Neural progenitor cell (in vitro differentiated cells): ENCODE data around the gene BMERB1. TPM values are rescaled to one million over a fixed set of nuclear protein-coding genes. Genes with fewer than 3 reads are reported as not detected.

Experiments
- DNase-seq: peaks from one replicate; pipeline ENCODE4 v3.0.0-alpha.2; 2016; ENCODE audit warnings: low spot score
- H2AFZ ChIP-seq: fragments of 200-600 bp; sonication (generic); replicated peaks from 2 replicates; pipeline ENCODE4 v1.6.1; 2016; ENCODE audit warnings: antibody characterized with exemption
- H3F3A ChIP-seq: fragments of 200-600 bp; sonication (generic); 2 replicates; pipeline ENCODE4 v1.6.1; 2016; ENCODE audit warnings: antibody characterized with exemption, low read depth
- H3K27ac ChIP-seq: fragments of 200-600 bp; sonication (generic); 2 replicates; pipeline ENCODE4 v1.5.1; 2016; ENCODE audit warnings: mild to moderate bottlenecking
- H3K27me3 ChIP-seq: fragments of 200-600 bp; sonication (generic); 2 replicates; pipeline ENCODE4 v1.6.1; 2016; ENCODE audit warnings: mild to moderate bottlenecking, moderate library complexity
- H3K36me3 ChIP-seq: fragments of 200-600 bp; sonication (generic); 2 replicates; pipeline ENCODE4 v1.5.1; 2016
- H3K4me1 ChIP-seq: fragments of 200-600 bp; sonication (generic); 2 replicates; pipeline ENCODE4 v1.6.1; 2016; ENCODE audit warnings: mixed run types
- H3K4me2 ChIP-seq: fragments of 200-600 bp; sonication (generic); 2 replicates; pipeline ENCODE4 v1.6.1; 2016
- H3K4me3 ChIP-seq: fragments of 200-600 bp; sonication (generic); 2 replicates; pipeline ENCODE4 v1.5.1; 2016
- H3K79me2 ChIP-seq: fragments of 200-600 bp; sonication (generic); 2 replicates; pipeline ENCODE4 v1.6.1; 2016; ENCODE audit warnings: low read depth
- H3K9ac ChIP-seq: fragments of 200-600 bp; sonication (generic); 2 replicates; pipeline ENCODE4 v1.6.1; 2016
- H3K9me3 ChIP-seq: fragments of 200-600 bp; sonication (generic); 2 replicates; pipeline ENCODE4 v1.5.1; 2016; ENCODE audit warnings: low read depth
- H4K20me1 ChIP-seq: fragments of 200-600 bp; sonication (generic); 2 replicates; pipeline ENCODE4 v1.6.1; 2016; ENCODE audit warnings: low read depth
- H3K27ac Mint-ChIP-seq: 3 replicates; pipeline ENCODE4 v1.8.0; 2021; ENCODE audit warnings: mixed read lengths
- H3K27me3 Mint-ChIP-seq: 2 replicates; pipeline ENCODE4 v1.8.0; 2022; ENCODE audit warnings: low read depth, mild to moderate bottlenecking, inconsistent platforms, moderate library complexity, mixed read lengths; ENCODE audit not compliant: insufficient read depth
- H3K36me3 Mint-ChIP-seq: 3 replicates; pipeline ENCODE4 v1.8.0; 2021; ENCODE audit warnings: mixed read lengths
- H3K4me1 Mint-ChIP-seq: 3 replicates; pipeline ENCODE4 v1.8.0; 2021; ENCODE audit warnings: mixed read lengths
- H3K4me3 Mint-ChIP-seq: 3 replicates; pipeline ENCODE4 v1.8.0; 2021; ENCODE audit warnings: mild to moderate bottlenecking, moderate library complexity, mixed read lengths
- H3K9me3 Mint-ChIP-seq: 3 replicates; pipeline ENCODE4 v1.8.0; 2020; ENCODE audit warnings: mixed read lengths
- EZH2 ChIP-seq: fragments of 200-600 bp; sonication (generic); IDR thresholded peaks from 2 replicates; pipeline ENCODE4 v1.6.1; 2017; ENCODE audit warnings: antibody characterized with exemption, mild to moderate bottlenecking, moderate library complexity
- EZH2phosphoT487 ChIP-seq: fragments of 200-600 bp; sonication (generic); IDR thresholded peaks from 2 replicates; pipeline ENCODE4 v1.6.1; 2017; ENCODE audit warnings: antibody characterized with exemption
- total RNA-seq: library from RNA; depleted of rRNA; stranded (reverse); fragments of >200 nt; gene quantifications from 2 replicates; pipeline ENCODE4 v1.2.3, GENCODE V29; 2015; ENCODE audit warnings: low replicate concordance
- TF ChIP-seq, protein P1 (sequence below): fragments of 200-600 bp; sonication (generic); IDR thresholded peaks from 2 replicates; pipeline ENCODE4 v1.5.1; 2017; ENCODE audit warnings: antibody characterized with exemption, mild to moderate bottlenecking

BMERB1 gene
- total RNA-seq, 1 donor from 2014 or later = 39.0 TPM

DNA sequence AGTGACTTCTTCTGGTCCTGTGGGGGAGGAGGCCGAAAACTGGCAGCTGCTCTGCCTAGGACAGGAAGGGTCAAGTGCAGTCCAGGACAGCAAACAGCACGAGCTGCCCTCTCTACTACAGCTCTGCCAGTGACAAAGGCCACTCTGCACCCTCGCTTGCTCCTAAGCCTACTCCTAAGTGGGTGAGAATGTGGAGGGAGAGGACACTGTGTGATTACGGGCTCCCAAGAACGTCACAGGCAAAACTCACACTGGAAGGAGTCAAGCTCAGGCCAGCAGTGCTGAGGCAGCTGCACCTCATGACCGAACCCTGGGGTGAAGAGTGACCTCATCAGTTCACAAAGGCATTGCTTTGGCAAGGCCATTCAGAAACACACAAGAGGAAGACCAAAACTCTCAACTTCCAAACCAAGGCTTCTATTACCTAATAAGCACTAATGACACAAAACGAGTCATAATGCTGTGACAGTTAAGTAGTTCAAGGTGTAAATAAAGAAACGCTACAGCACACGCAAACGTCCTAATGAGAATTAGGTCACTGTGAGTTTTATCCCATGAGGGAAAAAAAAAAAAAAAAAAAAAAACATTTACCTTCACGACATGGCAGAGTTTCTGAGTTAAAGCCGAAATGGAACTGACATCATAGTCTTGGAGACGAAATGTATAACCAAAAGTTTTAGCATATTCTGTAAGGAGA lies 173.5 kb downstream of the BMERB1 start:
- H3K36me3 ChIP-seq = no peaks in the 10 kb centered on the region
- H3K4me3 ChIP-seq = no peak overlapping the region
- no peaks in the 10 kb centered on the region for H3K9me3 Mint-ChIP-seq
- H3K27me3 ChIP-seq = no peaks in the 10 kb centered on the region
- no peak overlapping the region for H3K27ac Mint-ChIP-seq
- H4K20me1 ChIP-seq = no peaks in the 10 kb centered on the region
- no peak overlapping the region for H3K27ac ChIP-seq
- peaks cover 44% of the 10 kb centered on the region for H3K36me3 Mint-ChIP-seq
- no peaks in the 10 kb centered on the region for H3K4me1 ChIP-seq
- TF ChIP-seq EZH2 (no peak), EZH2phosphoT487 (no peak)
- TF ChIP-seq, protein P1, sequence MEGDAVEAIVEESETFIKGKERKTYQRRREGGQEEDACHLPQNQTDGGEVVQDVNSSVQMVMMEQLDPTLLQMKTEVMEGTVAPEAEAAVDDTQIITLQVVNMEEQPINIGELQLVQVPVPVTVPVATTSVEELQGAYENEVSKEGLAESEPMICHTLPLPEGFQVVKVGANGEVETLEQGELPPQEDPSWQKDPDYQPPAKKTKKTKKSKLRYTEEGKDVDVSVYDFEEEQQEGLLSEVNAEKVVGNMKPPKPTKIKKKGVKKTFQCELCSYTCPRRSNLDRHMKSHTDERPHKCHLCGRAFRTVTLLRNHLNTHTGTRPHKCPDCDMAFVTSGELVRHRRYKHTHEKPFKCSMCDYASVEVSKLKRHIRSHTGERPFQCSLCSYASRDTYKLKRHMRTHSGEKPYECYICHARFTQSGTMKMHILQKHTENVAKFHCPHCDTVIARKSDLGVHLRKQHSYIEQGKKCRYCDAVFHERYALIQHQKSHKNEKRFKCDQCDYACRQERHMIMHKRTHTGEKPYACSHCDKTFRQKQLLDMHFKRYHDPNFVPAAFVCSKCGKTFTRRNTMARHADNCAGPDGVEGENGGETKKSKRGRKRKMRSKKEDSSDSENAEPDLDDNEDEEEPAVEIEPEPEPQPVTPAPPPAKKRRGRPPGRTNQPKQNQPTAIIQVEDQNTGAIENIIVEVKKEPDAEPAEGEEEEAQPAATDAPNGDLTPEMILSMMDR = no peak
- no peak for DNase-seq
- no peaks in the 10 kb centered on the region for H3K4me1 Mint-ChIP-seq
- no peaks in the 10 kb centered on the region for H3F3A ChIP-seq
- no peaks in the 10 kb centered on the region for H3K79me2 ChIP-seq
- H3K4me3 Mint-ChIP-seq = no peak overlapping the region
- no peaks in the 10 kb centered on the region for H3K9me3 ChIP-seq
- H3K27me3 Mint-ChIP-seq = peaks cover 6% of the 10 kb centered on the region
- no peak overlapping the region for H3K4me2 ChIP-seq
- H2AFZ ChIP-seq = no peak overlapping the region
- no peak overlapping the region for H3K9ac ChIP-seq

DNA sequence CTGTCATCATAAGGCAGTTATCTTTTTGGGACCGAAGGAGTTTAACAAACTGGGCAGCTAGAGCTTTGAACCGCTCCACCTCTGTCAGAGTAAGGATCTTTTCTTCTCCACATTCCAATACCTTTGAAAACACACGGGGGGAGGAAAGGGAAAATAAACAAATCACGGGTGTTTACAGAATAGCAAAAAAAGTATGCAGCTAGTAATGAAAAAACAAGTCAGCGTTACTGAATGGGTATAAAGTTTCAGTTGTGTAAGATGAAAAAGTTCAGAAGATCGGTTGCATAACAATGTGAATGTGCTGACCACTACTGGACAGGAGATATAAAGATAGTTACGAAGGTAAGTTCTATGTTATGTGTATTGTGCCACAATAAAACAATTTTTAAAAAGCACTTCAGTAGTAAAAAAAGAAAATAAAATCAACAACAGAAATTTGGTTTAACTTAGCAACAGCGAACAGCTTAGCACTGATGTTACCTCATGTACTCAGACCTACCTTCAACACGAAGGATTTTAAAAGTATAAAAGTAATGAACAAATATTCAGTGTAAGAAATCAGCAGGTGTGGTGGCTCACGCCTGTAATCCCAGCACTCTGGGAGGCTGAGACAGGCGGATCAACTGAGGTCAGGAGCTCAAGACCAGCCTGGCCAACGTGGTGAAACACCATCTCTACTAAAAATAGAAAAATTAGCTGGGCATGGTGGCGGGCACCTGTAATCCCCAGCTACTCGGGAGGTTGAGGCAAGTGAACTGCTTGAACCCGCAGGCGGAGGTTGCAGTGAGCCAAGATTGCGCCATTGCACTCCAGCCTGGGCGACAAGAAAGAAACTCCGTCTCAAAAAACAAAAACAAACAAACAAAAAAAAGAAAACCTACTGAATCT lies 174.3 kb downstream of the BMERB1 start:
- H3K4me2 ChIP-seq = no peak overlapping the region
- H3K9me3 Mint-ChIP-seq = no peaks in the 10 kb centered on the region
- no peaks in the 10 kb centered on the region for H3F3A ChIP-seq
- H3K27me3 ChIP-seq = no peaks in the 10 kb centered on the region
- H3K4me1 Mint-ChIP-seq = no peaks in the 10 kb centered on the region
- H3K9ac ChIP-seq = no peak overlapping the region
- H3K4me3 ChIP-seq = no peak overlapping the region
- no peaks in the 10 kb centered on the region for H3K79me2 ChIP-seq
- H3K27me3 Mint-ChIP-seq = peaks cover 6% of the 10 kb centered on the region
- H3K27ac ChIP-seq = no peak overlapping the region
- H3K4me3 Mint-ChIP-seq = no peak overlapping the region
- no peaks in the 10 kb centered on the region for H4K20me1 ChIP-seq
- TF ChIP-seq, protein P1 = no peak
- TF ChIP-seq EZH2 = no peak
- no peak for TF ChIP-seq EZH2phosphoT487
- no peaks in the 10 kb centered on the region for H3K36me3 ChIP-seq
- H3K27ac Mint-ChIP-seq = no peak overlapping the region
- no peaks in the 10 kb centered on the region for H3K4me1 ChIP-seq
- no peak overlapping the region for H2AFZ ChIP-seq
- H3K9me3 ChIP-seq = no peaks in the 10 kb centered on the region
- peaks cover 44% of the 10 kb centered on the region for H3K36me3 Mint-ChIP-seq
- no peak for DNase-seq

DNA sequence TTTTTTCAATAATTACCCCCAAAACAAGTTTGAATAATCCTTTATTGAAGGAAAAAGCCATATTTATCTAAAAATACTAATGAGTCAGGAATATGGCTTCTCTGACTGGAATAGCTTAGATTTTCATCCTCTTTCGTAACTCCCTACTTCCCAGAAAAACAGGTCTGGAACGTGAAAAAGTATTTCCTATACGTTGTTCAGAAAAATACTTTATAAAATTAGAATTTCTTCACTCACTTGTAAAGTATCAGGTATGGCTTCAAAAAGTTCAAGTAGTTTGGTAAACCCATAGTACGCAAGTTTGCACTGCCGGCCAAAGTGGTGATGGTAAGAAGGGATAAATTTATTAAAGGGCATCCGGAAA lies 174.9 kb downstream of the BMERB1 start:
- TF ChIP-seq EZH2phosphoT487 (no peak), EZH2 (no peak)
- TF ChIP-seq, protein P1 = no peak
- H3F3A ChIP-seq = no peaks in the 10 kb centered on the region

More for the DNA sequence above, 174.9 kb downstream of the BMERB1 start:
- Histone ChIP-seq H3K79me2 (no peaks in the 10 kb centered on the region), H3K27me3 (no peaks in the 10 kb centered on the region), H3K36me3 (no peaks in the 10 kb centered on the region), H3K4me3 (no peak overlapping the region), H4K20me1 (no peaks in the 10 kb centered on the region), H3K4me2 (no peak overlapping the region), H3K27ac (no peak overlapping the region), H3K9me3 (no peaks in the 10 kb centered on the region), H3K4me1 (no peaks in the 10 kb centered on the region), H2AFZ (no peak overlapping the region), H3K9ac (no peak overlapping the region)
- Mint-ChIP-seq H3K27me3 (peaks cover 6% of the 10 kb centered on the region), H3K4me1 (no peaks in the 10 kb centered on the region), H3K27ac (no peak overlapping the region), H3K9me3 (no peaks in the 10 kb centered on the region), H3K36me3 (peaks cover 40% of the 10 kb centered on the region), H3K4me3 (no peak overlapping the region)
- DNase-seq = no peak
